Skin epidermis (tissue), 12 donors: Measurements from ENCODE around the gene EVI5.

Experiments
- H3K27ac ChIP-seq, 21 experiments: fragments of 200-600 bp; sonication (generic) in 11 of 21; one replicate each; pipeline ENCODE4 v1.5.0; 2020; ENCODE audit warnings: mild to moderate bottlenecking in 3 of 21, inconsistent platforms in 2 of 21, moderate library complexity in 2 of 21
- H3K4me3 ChIP-seq, 7 experiments: fragments of 200-600 bp; sonication (generic) in 2 of 7; one replicate each; pipeline ENCODE4 v1.5.0; 2020; ENCODE audit warnings: inconsistent platforms in 2 of 7, mild to moderate bottlenecking in 2 of 7, moderate library complexity in 1 of 7

The EVI5 gene

GRCh38 chr1:92481971-92482664 lies 302.8 kb downstream of the EVI5 start:
- Histone ChIP-seq H3K27ac (peak overlapping the region in 3 of 21 experiments; percentile 11 to 49 (median 29)), H3K4me3 (peak overlapping the region; percentile 37 to 54 (median 48))

DNA sequence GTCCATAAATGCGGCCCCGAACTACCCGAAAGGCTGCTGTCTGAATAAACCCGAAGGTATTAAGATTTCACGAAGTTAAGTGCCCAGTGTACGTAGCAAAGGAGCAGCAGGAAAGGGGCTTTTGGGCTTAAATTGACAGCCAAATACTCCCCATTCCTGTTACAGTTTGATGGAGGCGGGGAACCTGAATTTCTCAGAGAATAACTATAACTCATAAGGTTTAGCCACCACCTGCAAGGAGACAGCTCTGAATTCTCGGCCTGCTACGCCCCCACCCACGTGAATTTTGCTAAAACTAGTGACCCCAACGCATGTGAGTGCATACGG lies 303.3 kb downstream of the EVI5 start:
- H3K27ac ChIP-seq, result no peak overlapping the region
- no peak overlapping the region for H3K4me3 ChIP-seq

- no peak overlapping the region for H3K27ac ChIP-seq
- H3K4me3 ChIP-seq, result no peak overlapping the region
These were observed 303.9 kb downstream of the EVI5 start for GRCh38 chr1:92480813-92481598.

GRCh38 chr1:92480200-92480812 lies 304.6 kb downstream of the EVI5 start:
- Histone ChIP-seq H3K27ac (no peak overlapping the region), H3K4me3 (no peak overlapping the region)

- Histone ChIP-seq H3K27ac (no peak overlapping the region), H3K4me3 (no peak overlapping the region)
These were observed 305.3 kb downstream of the EVI5 start for GRCh38 chr1:92479587-92479986.

DNA sequence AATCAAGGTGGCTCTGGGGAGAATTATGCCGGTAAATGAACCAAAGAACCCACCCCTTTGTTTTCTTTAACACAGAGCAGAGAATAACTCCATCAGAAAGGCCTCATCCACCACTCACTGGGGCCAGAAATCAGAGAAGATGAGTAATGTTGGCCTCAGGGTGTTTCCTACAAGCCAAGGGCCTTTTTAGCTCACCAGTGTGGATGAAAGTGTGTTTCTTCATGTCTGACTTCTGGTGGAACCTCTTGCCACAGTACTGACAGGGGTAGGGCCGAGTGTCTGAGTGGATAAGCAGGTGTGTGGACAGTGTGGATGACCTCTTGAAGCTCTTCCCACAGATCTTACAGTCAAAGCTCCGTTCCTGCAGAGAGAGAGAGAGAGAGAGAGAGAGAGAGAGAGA lies 306.5 kb downstream of the EVI5 start:
- H3K27ac ChIP-seq, result no peak overlapping the region
- H3K4me3 ChIP-seq, result no peak overlapping the region

- H3K4me3 ChIP-seq, result no peak overlapping the region
- no peak overlapping the region for H3K27ac ChIP-seq
These were observed 308.8 kb downstream of the EVI5 start for GRCh38 chr1:92476071-92476631.

DNA sequence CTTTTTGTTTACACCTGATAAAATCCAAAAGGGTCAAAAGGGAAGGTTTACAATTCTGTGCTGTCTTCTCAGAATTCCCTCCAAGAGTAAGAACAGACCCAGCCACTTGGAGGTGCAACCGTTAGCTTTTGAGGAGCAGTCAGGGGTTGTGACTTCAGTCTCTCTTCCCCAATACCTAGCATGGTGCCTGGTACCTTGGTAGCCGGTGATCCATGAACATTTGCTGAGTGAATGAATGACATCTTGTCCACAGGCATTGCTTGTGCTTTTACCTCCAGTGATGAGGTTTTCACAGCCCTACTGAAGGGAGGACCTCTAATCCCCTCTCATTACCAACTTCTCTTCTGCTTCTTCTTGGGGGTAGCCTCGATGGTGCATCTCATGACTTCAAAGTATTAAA lies 309.9 kb downstream of the EVI5 start:
- Histone ChIP-seq H3K27ac (no peak overlapping the region), H3K4me3 (no peak overlapping the region)

DNA sequence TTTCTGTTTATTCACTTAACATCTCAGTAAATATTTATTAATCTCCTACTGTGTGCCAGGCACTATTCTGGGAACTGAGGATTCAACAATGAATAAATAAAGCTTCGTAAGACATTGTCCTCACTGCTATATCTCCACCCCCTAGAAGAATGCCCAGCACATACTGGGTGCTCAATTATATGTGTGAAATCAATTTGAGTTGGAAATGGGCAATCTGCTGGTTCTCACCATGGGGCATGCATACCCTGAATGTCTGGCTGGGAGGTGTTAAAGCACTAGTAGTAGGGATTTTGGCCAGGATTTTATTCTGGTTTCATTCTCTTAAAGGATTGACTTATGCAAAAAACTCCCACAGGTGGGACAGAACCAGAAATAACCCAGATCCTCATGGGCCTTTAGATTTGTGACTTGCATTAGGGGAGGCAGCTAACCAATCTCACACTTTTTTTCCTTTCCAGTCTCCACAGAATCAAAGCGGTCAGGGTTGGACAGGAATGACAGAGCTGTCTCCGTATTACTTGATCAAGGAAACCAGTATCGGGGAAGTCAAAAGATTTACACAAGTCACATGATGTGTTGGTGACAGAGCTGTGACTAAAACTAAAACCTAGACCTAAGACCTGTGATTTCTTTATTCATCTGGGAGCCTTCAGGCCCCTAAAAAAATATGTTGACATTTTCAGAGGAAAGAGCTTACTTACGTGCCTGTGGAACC lies 311.0 kb downstream of the EVI5 start:
- no peak overlapping the region for H3K27ac ChIP-seq

DNA sequence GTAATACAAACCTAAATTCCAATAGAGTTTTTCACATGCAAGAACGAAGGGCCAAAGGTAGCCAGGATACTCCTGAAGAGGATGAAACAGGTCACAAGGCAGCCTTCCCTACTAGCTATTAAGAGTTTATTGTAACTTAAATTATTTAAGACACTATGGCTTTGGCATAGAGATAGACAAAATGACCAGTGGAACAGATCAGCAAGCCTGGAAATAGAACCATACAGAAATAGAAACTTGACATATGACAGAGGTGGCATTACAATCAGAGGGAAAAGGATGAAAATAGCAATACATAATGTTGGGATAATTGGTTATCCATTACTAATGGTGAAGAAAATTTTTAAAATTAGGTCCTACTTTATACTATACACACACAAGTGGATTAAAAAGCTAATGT lies 314.7 kb downstream of the EVI5 start:
- Histone ChIP-seq H3K27ac (no peak overlapping the region), H3K4me3 (no peak overlapping the region)

More for the DNA sequence above, 311.0 kb downstream of the EVI5 start:
- no peak overlapping the region for H3K4me3 ChIP-seq

GRCh38 chr1:92466683-92467352 lies 318.1 kb downstream of the EVI5 start:
- Histone ChIP-seq H3K4me3 (no peak overlapping the region), H3K27ac (no peak overlapping the region)

- Histone ChIP-seq H3K27ac (no peak overlapping the region), H3K4me3 (no peak overlapping the region)
These were observed 319.7 kb downstream of the EVI5 start for GRCh38 chr1:92465256-92465647.

DNA sequence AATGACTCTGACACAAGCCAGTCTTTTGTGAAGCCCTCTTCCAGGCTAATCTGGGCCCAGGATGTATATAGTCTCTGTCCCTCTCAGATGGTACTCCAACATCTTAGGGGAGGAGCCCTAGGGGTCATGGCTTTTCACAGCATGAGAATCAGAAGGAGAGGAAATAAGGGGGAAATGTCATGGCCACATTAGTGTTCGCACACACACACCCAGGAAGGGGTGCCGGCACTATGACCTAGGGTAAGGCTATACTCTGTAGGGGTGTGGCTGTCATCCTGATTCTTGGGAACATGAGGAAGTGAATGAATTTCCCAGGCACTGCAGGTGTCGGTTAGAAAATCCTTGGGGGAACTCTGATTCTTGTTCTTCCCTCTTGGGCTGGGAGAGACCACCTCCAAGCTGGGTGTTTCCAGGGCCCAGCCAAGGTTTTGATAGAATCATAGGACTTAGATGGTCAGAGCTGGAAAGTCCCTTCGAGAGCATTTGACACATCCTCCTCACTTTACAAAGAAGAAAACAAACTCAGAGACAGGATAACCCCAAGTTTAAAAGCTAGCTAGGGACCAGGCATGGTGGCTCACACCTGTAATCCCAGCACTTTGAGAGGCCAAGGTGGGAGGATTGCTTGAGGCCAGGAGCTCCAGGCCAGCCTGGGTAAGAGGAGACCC lies 320.2 kb downstream of the EVI5 start:
- no peak overlapping the region for H3K27ac ChIP-seq
- H3K4me3 ChIP-seq, result no peak overlapping the region

GRCh38 chr1:92461364-92462097 lies 323.4 kb downstream of the EVI5 start:
- H3K27ac ChIP-seq, result peak overlapping the region in 1 of 21 experiments; percentile 5
- no peak overlapping the region for H3K4me3 ChIP-seq

- no peak overlapping the region for H3K4me3 ChIP-seq
- peak overlapping the region in 9 of 21 experiments; percentile 1 to 56 (median 31) for H3K27ac ChIP-seq
These were observed 325.0 kb downstream of the EVI5 start for GRCh38 chr1:92459871-92460320.
